Neural crest cell (in vitro differentiated cells): ENCODE results near the gene CANT1. TPM values are rescaled to one million over a fixed set of nuclear protein-coding genes. Genes with fewer than 3 reads are reported as not detected.

Experiments used
- DNase-seq: peaks from one replicate; pipeline ENCODE4 v3.0.0; 2021; ENCODE audit warnings: low read depth, mixed read lengths, low spot score
- H3K27ac Mint-ChIP-seq: one replicate; pipeline ENCODE4 v1.8.0; 2021; ENCODE audit warnings: mild to moderate bottlenecking, mixed read lengths; ENCODE audit not compliant: unreplicated experiment
- H3K27me3 Mint-ChIP-seq: 2 replicates; pipeline ENCODE4 v1.8.0; 2021; ENCODE audit warnings: low read depth, mild to moderate bottlenecking, mixed read lengths
- H3K36me3 Mint-ChIP-seq: 2 replicates; pipeline ENCODE4 v1.8.0; 2021; ENCODE audit warnings: low read depth, mild to moderate bottlenecking, mixed read lengths
- H3K4me1 Mint-ChIP-seq: 2 replicates; pipeline ENCODE4 v1.8.0; 2021; ENCODE audit warnings: mixed read lengths
- H3K4me3 Mint-ChIP-seq: one replicate; pipeline ENCODE4 v1.8.0; 2021; ENCODE audit warnings: mild to moderate bottlenecking, mixed read lengths
- H3K9me3 Mint-ChIP-seq: 2 replicates; pipeline ENCODE4 v1.8.0; 2021; ENCODE audit warnings: mixed read lengths
- total RNA-seq: library from RNA; stranded (reverse); gene quantifications from 2 replicates; pipeline ENCODE4 v1.2.1, GENCODE V29; 2021
- TF ChIP-seq, protein P1 (sequence below): fragments of 200-600 bp; sonication (generic); conservative IDR thresholded peaks from 2 replicates; pipeline ENCODE4 v1.5.0; 2021; ENCODE audit warnings: antibody characterized with exemption, mild to moderate bottlenecking

The CANT1 gene
- total RNA-seq, 1 donor from 2014 or later = 63.8 TPM

- Mint-ChIP-seq H3K36me3 (peaks cover under 1% of the 10 kb centered on the region), H3K4me1 (peaks cover 14% of the 10 kb centered on the region), H3K27ac (no peak overlapping the region), H3K27me3 (peaks cover 8% of the 10 kb centered on the region), H3K4me3 (no peak overlapping the region), H3K9me3 (no peaks in the 10 kb centered on the region)
- no peak for DNase-seq
- TF ChIP-seq, protein P1, sequence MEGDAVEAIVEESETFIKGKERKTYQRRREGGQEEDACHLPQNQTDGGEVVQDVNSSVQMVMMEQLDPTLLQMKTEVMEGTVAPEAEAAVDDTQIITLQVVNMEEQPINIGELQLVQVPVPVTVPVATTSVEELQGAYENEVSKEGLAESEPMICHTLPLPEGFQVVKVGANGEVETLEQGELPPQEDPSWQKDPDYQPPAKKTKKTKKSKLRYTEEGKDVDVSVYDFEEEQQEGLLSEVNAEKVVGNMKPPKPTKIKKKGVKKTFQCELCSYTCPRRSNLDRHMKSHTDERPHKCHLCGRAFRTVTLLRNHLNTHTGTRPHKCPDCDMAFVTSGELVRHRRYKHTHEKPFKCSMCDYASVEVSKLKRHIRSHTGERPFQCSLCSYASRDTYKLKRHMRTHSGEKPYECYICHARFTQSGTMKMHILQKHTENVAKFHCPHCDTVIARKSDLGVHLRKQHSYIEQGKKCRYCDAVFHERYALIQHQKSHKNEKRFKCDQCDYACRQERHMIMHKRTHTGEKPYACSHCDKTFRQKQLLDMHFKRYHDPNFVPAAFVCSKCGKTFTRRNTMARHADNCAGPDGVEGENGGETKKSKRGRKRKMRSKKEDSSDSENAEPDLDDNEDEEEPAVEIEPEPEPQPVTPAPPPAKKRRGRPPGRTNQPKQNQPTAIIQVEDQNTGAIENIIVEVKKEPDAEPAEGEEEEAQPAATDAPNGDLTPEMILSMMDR = no peak
Observed at GRCh38 chr17:78985395-78985794, 24.2 kb downstream of the CANT1 start.

DNA sequence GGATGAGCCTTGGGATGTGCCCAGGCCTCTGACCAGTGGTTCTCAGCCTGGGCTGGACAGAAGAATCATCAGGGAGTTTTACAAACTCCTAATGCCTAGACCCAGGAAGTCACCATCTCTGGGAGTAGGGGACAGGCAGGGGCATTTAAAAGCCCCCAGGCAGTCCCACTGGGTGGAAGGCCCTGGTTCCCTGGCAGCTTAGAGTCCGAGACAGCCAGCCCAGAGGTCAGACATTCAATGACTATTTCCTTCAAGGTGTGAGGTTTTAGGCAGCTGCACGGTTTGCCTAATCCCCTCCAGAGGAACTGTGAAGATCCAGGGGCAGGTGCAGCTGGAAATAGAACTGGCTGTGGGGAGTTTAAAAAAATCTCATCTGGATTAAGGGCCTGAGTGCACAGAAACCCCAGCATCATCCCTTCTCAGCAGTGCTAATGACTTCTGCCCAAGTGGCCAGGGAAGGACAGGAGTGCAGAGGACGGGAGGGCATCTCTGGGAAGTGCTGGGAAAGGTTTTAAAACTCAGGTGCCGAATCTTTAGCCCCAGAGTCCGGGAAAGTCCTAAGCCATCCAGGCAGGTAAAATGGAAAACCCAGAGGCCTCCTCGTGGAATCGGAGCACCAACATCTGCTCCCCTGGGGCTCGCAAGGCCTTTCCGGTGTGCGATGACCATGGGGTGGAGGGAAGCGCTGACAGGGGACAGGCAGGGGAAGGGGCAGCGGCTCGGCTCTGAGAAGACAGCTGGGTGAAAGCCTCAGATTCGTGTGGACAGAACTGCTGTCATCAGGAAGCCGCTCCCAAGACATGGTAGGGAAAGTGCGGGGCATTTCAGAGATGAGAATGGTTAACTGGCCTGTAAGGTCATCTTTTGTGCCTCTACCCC is 28.3 kb downstream of the CANT1 start:
- peaks cover 2% of the 10 kb centered on the region for H3K27me3 Mint-ChIP-seq
- H3K4me1 Mint-ChIP-seq = peaks cover 6% of the 10 kb centered on the region
- H3K4me3 Mint-ChIP-seq = no peak overlapping the region
- H3K36me3 Mint-ChIP-seq = no peaks in the 10 kb centered on the region
- TF ChIP-seq, protein P1 = no peak
- no peak overlapping the region for H3K27ac Mint-ChIP-seq
- H3K9me3 Mint-ChIP-seq = no peaks in the 10 kb centered on the region
- no peak for DNase-seq

DNA sequence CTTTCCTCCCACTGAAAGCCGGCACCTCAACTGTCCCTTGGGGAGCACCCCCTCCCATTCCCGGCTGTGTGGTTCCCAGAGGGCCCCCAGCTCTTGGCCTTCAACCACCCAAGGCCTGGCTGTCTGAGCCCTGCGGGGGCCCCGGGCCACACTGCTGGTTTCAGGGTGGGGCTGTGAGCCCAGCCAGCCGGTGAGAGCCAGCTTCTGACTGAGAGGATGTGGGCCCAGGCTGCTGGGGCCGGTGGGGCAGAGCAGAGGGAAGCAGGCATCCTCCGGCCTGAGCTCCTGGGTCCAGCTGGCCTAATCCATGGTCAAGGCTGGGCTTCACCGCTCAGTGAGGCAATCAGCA is 29.0 kb downstream of the CANT1 start:
- Mint-ChIP-seq H3K4me1 (no peaks in the 10 kb centered on the region), H3K36me3 (no peaks in the 10 kb centered on the region), H3K27me3 (no peaks in the 10 kb centered on the region), H3K4me3 (no peak overlapping the region), H3K27ac (no peak overlapping the region), H3K9me3 (no peaks in the 10 kb centered on the region)
- no peak for DNase-seq
- TF ChIP-seq, protein P1 = no peak

- Mint-ChIP-seq H3K4me3 (no peak within 1 kb of the TSS), H3K36me3 (no peaks in the 10 kb centered on the region), H3K27ac (no peak within 1 kb of the TSS), H3K27me3 (no peaks in the 10 kb centered on the region), H3K4me1 (peaks cover 3% of the 10 kb centered on the region), H3K9me3 (no peaks in the 10 kb centered on the region)
- DNase-seq = no peak
- TF ChIP-seq, protein P1 = no peak
Observed at GRCh38 chr17:78979780-78980623, 29.6 kb downstream of the CANT1 start, which contains the start of gene LGALS3BP. Gene LGALS3BP (minus strand): TSS chr17:78979923. CDS start chr17:78977191, 2,732 bp downstream.

DNA sequence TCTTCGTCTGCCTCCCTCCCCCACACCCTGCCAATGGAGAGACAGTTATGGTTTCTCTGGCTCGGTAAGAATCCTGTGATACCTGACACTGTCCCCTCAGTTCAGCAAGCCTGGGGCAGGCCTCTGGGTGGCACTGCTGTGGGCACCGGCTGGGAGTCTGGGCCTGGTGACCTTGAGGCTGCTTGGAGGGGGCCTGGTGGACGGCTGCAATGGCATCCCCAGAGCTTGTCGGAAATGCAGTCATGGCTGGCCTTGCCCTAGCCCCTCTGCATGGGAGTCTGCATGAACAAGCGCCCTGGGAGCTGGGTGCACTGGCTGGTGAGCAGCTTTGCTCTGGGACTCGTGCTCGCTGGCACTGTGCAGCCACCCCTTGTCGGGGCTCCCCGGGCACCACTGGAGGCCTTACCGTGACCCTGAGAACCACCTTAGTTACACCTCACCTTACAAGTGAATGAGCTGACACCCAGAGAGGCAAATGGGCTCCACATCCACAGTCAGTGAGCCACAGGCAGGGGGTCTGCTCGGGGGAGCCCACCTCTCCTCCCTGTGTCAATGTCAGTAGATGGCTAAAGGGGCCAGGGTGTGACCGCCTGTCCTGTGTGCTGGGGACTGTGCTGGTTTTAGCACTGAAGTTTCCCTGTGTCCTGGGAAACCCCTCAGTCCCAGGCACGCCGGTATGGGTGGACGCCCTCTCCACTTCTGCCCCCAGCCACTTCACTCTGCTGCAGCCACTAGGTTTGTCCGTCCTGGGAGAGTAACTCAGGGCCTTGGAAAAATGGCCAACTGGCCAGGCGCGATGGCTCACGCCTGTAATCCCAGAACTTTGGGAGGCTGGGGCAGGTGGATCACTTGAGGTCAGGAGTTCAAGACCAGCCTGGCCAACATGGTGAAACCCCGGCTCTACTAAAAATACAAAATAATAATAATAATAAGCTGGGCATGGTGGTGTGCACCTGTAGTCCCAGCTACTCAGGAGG is 31.3 kb downstream of the CANT1 start:
- Mint-ChIP-seq H3K36me3 (no peaks in the 10 kb centered on the region), H3K4me3 (no peak overlapping the region), H3K27me3 (no peaks in the 10 kb centered on the region), H3K27ac (no peak overlapping the region), H3K9me3 (no peaks in the 10 kb centered on the region), H3K4me1 (peaks cover 8% of the 10 kb centered on the region)
- TF ChIP-seq, protein P1 = no peak
- DNase-seq = no peak
